NCI-H146 treated with DMSO at 0.1 percent for 48 hours (cell line): Measurements from ENCODE around the gene PGAP3.
"Not testable (repeated sequence)": the region's sequence is repeated elsewhere in the genome, so short reads cannot be mapped to it uniquely, and the experiment has no call there.

ENCODE experiments used
- DNase-seq: peaks from one replicate; lab custom pipeline; 2025; ENCODE audit not compliant: unreplicated experiment; lab: John Stamatoyannopoulos, UW

The PGAP3 gene

DNA sequence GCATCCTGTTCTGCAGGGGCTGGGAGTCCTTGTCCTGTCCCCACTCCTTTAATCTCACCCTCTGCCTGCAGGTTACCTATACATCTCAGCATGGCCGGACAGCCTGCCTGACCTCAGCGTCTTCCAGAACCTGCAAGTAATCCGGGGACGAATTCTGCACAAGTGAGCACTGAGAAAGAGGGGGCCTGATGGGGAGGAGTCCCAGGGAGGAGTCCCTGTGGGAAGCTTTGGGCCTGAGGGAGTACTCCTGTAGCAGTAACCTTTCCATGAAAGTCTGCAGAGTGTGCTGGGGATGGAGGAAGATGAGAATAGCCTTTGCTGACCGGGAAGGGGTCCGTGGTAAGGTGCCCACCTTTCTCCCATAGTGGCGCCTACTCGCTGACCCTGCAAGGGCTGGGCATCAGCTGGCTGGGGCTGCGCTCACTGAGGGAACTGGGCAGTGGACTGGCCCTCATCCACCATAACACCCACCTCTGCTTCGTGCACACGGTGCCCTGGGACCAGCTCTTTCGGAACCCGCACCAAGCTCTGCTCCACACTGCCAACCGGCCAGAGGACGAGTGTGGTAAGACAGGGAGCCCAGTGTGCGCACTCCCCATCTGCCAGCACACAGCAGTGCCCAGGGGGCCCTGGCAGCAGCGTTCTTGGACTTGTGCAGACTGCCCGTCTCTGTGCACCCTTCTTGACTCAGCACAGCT, 27.7 kb upstream of the PGAP3 start:
- DNase-seq = no peak

GRCh38 chr17:39714234-39714633, 26.4 kb upstream of the PGAP3 start:
- DNase-seq = no peak

- no peak for DNase-seq
Measured at GRCh38 chr17:39711851-39712250, 24.0 kb upstream of the PGAP3 start.

GRCh38 chr17:39711071-39711470, 23.2 kb upstream of the PGAP3 start:
- DNase-seq = not testable (repeated sequence)

GRCh38 chr17:39709998-39710964, 22.4 kb upstream of the PGAP3 start:
- no peak for DNase-seq

DNA sequence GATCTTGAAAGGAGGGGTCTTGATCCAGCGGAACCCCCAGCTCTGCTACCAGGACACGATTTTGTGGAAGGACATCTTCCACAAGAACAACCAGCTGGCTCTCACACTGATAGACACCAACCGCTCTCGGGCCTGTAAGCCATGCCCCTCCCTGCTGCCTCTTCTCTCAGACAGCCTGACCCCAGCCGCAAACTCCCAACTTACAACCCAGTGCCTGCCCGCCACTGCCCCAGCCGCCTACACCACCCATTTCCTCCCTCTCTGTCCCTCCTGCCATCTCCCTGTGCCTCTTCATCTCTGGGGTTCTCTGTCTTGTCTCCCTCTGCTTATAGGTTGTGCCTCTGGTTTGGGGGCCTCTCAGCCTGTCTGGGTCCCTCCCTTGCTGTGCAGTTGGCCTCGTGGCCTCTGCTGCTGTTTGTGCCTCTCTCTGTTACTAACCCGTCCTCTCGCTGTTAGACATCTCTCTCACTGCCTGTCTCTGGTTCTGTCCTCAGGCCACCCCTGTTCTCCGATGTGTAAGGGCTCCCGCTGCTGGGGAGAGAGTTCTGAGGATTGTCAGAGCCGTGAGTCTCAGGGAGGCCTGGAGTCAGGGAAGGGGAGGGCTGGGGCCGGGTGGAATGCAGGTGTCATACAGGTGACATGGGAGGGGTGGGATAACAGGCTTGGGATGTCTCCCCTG, 21.6 kb upstream of the PGAP3 start:
- DNase-seq = no peak

GRCh38 chr17:39706921-39707337, 19.1 kb upstream of the PGAP3 start:
- no peak for DNase-seq

- no peak for DNase-seq
Measured at GRCh38 chr17:39706383-39706782, 18.5 kb upstream of the PGAP3 start.

GRCh38 chr17:39705786-39706348, 18.0 kb upstream of the PGAP3 start:
- no peak for DNase-seq

GRCh38 chr17:39704821-39705551, 17.1 kb upstream of the PGAP3 start:
- no peak for DNase-seq

DNA sequence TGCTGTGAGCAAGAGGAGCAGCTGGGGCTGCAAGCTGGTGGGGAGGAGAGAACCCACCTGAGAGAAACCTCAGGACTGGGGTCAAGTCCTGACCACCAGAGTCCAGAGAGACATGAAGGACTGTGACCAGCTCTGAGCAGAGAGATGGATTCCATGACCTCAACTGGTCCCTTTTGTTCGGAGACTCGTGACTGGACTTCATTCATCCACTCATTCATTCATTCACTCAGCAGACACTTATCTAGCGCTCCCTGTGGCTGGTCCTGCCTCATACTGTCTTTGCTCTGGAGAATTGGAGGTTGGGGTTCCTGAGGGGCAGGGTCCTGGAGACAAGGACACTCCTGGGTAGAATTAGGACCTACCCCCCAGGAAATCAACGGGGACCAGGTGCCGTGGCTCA, 16.1 kb upstream of the PGAP3 start:
- DNase-seq = no peak

DNA sequence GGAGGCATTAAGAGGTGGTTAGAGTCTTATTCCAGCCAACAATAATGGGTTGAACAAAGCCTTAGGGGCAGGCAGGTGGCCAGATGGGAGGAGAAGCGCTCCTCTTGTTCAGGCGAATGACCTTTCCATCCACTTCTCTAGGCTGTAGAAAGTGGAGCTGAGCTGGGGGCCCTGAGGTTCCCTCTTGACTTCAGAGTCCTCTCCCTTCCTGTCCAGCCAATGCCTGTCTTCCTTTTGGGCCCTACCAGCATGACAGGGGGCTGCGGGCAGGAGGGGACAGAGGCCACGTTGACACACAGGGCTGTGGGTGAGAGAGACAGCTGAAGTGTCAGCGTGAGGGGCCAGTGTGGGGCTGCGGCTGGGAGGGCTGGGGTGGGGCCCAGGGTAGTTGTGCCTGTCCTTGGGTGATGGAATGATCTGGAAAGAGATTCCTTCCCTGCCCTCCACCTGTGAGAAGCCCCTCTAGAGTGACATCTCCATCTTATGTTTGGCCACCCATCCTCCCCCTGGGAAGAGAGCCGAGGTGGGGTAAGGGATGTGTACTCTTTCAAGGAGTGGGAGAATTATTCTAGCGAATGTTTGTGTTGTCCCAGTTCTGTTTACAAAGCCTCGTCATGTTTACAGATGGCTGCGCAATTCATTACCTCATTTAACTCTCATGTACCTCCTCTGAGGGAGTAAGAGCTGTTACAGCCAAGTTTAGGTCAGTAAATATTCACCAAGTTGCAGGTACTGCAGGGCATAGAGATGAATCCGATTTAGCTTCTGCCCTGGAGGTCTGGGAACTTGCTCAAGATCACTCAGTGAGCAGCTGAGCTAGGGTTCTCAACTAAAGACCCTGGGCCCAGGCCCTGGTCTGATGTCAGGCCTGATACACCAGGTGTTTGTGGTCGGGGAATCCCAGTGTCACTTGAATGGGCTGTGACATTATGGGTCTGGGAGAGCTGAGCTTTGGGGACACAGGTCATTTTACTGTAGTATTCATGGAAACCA, 15.3 kb upstream of the PGAP3 start:
- DNase-seq = no peak

DNA sequence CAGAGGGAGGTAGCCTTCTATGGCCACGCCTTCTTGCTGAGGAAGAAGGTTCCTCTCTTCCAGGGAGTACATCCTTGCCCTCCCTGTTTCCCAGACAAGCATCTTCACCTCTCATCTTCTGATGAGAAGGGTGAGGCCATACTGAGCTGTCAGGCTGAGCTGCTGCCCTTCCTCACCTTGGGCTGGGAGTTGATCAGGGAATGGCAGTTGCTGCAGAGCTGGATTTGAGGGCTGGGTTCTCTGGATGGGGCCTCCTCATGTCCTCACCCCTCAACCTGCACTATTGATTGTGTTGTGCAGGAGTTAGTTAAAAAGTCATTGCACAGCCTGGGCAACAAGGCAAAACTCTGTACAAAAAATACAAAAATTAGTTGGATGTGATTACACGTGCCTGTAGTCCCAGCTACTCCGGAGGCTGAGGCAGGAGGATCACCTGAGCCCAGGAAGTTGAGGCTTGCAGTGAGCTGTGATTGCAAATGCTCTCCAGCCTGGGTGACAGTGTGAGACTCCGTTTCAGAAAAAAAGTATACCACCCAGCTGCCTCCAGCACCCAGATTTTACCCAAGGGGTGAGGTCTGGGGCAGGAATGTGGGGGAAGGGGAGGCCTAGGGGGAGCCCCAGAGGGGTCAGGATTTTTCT, 14.0 kb upstream of the PGAP3 start:
- DNase-seq = no peak

GRCh38 chr17:39701012-39701783, 13.3 kb upstream of the PGAP3 start:
- no peak for DNase-seq

GRCh38 chr17:39700148-39700987, 12.5 kb upstream of the PGAP3 start:
- DNase-seq = no peak

DNA sequence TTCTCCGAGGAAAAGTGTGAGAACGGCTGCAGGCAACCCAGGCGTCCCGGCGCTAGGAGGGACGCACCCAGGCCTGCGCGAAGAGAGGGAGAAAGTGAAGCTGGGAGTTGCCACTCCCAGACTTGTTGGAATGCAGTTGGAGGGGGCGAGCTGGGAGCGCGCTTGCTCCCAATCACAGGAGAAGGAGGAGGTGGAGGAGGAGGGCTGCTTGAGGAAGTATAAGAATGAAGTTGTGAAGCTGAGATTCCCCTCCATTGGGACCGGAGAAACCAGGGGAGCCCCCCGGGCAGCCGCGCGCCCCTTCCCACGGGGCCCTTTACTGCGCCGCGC, 11.9 kb upstream of the PGAP3 start, which contains the start of gene ERBB2:
ERBB2 (plus strand) TSS at position 247 of the 330 bp plus-strand sequence. CDS start 175 bp downstream, outside the sequence.
- no peak for DNase-seq

DNA sequence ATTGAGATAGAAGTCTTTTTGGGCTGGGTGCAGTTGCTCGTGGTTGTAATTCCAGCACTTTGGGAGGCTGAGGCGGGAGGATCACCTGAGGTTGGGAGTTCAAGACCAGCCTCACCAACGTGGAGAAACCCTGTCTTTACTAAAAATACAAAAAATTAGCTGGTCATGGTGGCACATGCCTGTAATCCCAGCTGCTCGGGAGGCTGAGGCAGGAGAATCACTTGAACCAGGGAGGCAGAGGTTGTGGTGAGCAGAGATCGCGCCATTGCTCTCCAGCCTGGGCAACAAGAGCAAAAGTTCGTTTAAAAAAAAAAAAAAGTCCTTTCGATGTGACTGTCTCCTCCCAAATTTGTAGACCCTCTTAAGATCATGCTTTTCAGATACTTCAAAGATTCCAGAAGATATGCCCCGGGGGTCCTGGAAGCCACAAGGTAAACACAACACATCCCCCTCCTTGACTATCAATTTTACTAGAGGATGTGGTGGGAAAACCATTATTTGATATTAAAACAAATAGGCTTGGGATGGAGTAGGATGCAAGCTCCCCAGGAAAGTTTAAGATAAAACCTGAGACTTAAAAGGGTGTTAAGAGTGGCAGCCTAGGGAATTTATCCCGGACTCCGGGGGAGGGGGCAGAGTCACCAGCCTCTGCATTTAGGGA, 11.4 kb upstream of the PGAP3 start:
- DNase-seq = not testable (repeated sequence)
